RWPE2 (cell line): ENCODE measurements around the gene DNMT3A.

ENCODE experiments used
- ATAC-seq: fragments of 200-7000 bp; cut with Tn5 transposase; 3 replicates; pipeline ENCODE4 v1.9.1; 2021; ENCODE audit warnings: low read depth
- DNase-seq: peaks from one replicate; pipeline ENCODE4 v3.0.0-alpha.2; 2020; ENCODE audit warnings: low spot score
- H3K27ac ChIP-seq: fragments of 450-650 bp; 2 replicates; pipeline ENCODE4 v1.5.1; 2017; ENCODE audit warnings: mild to moderate bottlenecking; ENCODE audit not compliant: poor library complexity, severe bottlenecking
- H3K27me3 ChIP-seq: fragments of 250-450 bp; sonication (Bioruptor Pico); 2 replicates; pipeline ENCODE4 v1.5.1; 2021; ENCODE audit warnings: mild to moderate bottlenecking, moderate library complexity; ENCODE audit not compliant: insufficient read depth, poor library complexity, severe bottlenecking
- H3K36me3 ChIP-seq: fragments of 250-450 bp; sonication (Bioruptor Pico); 2 replicates; pipeline ENCODE4 v1.5.1; 2020; ENCODE audit warnings: low read depth, mild to moderate bottlenecking, moderate library complexity
- H3K4me1 ChIP-seq: fragments of 250-450 bp; sonication (Bioruptor Pico); 2 replicates; pipeline ENCODE4 v1.5.1; 2021; ENCODE audit warnings: mild to moderate bottlenecking, moderate library complexity; ENCODE audit not compliant: insufficient read depth, poor library complexity, severe bottlenecking
- H3K4me3 ChIP-seq: fragments of 250-450 bp; sonication (Bioruptor Pico); 2 replicates; pipeline ENCODE4 v1.5.1; 2021; ENCODE audit warnings: mild to moderate bottlenecking, moderate library complexity; ENCODE audit not compliant: severe bottlenecking
- H3K9me3 ChIP-seq: fragments of 250-450 bp; sonication (Bioruptor Pico); 2 replicates; pipeline ENCODE4 v1.5.1; 2021; ENCODE audit warnings: mild to moderate bottlenecking, moderate library complexity; ENCODE audit not compliant: severe bottlenecking
- TF ChIP-seq, protein P1 (sequence below): fragments of 450-650 bp; IDR thresholded peaks from one replicate; pipeline ENCODE4 v1.5.1; 2017; ENCODE audit warnings: mild to moderate bottlenecking, moderate library complexity; ENCODE audit not compliant: poor library complexity, severe bottlenecking

Gene DNMT3A

GRCh38 chr2:25374827-25375226 lies 33.1 kb upstream of the DNMT3A start:
- TF ChIP-seq, protein P1, sequence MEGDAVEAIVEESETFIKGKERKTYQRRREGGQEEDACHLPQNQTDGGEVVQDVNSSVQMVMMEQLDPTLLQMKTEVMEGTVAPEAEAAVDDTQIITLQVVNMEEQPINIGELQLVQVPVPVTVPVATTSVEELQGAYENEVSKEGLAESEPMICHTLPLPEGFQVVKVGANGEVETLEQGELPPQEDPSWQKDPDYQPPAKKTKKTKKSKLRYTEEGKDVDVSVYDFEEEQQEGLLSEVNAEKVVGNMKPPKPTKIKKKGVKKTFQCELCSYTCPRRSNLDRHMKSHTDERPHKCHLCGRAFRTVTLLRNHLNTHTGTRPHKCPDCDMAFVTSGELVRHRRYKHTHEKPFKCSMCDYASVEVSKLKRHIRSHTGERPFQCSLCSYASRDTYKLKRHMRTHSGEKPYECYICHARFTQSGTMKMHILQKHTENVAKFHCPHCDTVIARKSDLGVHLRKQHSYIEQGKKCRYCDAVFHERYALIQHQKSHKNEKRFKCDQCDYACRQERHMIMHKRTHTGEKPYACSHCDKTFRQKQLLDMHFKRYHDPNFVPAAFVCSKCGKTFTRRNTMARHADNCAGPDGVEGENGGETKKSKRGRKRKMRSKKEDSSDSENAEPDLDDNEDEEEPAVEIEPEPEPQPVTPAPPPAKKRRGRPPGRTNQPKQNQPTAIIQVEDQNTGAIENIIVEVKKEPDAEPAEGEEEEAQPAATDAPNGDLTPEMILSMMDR: no peak
- Histone ChIP-seq H3K4me3 (no peak overlapping the region), H3K4me1 (peaks cover 27% of the 10 kb centered on the region), H3K9me3 (no peaks in the 10 kb centered on the region), H3K27me3 (no peaks in the 10 kb centered on the region), H3K36me3 (no peaks in the 10 kb centered on the region), H3K27ac (no peak overlapping the region)
- no peak for ATAC-seq
- no peak for DNase-seq

GRCh38 chr2:25374411-25374810 lies 32.7 kb upstream of the DNMT3A start:
- ATAC-seq (no peak), DNase-seq (no peak)
- Histone ChIP-seq H3K27ac (no peak overlapping the region), H3K36me3 (no peaks in the 10 kb centered on the region), H3K9me3 (no peaks in the 10 kb centered on the region), H3K4me1 (peaks cover 27% of the 10 kb centered on the region), H3K4me3 (no peak overlapping the region), H3K27me3 (no peaks in the 10 kb centered on the region)
- TF ChIP-seq, protein P1: no peak

- DNase-seq (no peak), ATAC-seq (peak; percentile 31)
- Histone ChIP-seq H3K27me3 (no peaks in the 10 kb centered on the region), H3K4me3 (no peak overlapping the region), H3K4me1 (peaks cover 22% of the 10 kb centered on the region), H3K9me3 (no peaks in the 10 kb centered on the region), H3K27ac (no peak overlapping the region), H3K36me3 (no peaks in the 10 kb centered on the region)
- TF ChIP-seq, protein P1: no peak
Measured at GRCh38 chr2:25373269-25373981, 31.7 kb upstream of the DNMT3A start.

GRCh38 chr2:25372405-25373268 lies 30.9 kb upstream of the DNMT3A start:
- DNase-seq: no peak
- no peak for ATAC-seq
- Histone ChIP-seq H3K36me3 (no peaks in the 10 kb centered on the region), H3K9me3 (no peaks in the 10 kb centered on the region), H3K4me3 (no peak overlapping the region), H3K4me1 (peaks cover 14% of the 10 kb centered on the region), H3K27me3 (no peaks in the 10 kb centered on the region), H3K27ac (no peak overlapping the region)
- TF ChIP-seq, protein P1: no peak
